HG03095 (cell line): ENCODE measurements around the gene DZIP1.
A peak's percentile ranks its signal among the peaks of the same experiment; 100 is the strongest.

Source experiments
- ATAC-seq: cut with Tn5 transposase; IDR thresholded peaks from one replicate; pipeline ENCODE4 v1.9.1; 2021; ENCODE audit warnings: moderate library complexity; ENCODE audit not compliant: unreplicated experiment

The DZIP1 gene

GRCh38 chr13:95643936-95644598, 439 bp downstream of the DZIP1 start:
- ATAC-seq = peak; percentile 40

- ATAC-seq = no peak
Observed at GRCh38 chr13:95643571-95643935, 953 bp downstream of the DZIP1 start.

- ATAC-seq = no peak
Observed at GRCh38 chr13:95642999-95643398, 1.5 kb downstream of the DZIP1 start.

- no peak for ATAC-seq
Observed at GRCh38 chr13:95642028-95642621, 2.4 kb downstream of the DZIP1 start.

- no peak for ATAC-seq
Observed at GRCh38 chr13:95641291-95642027, 3.0 kb downstream of the DZIP1 start.

- no peak for ATAC-seq
Observed at GRCh38 chr13:95636853-95637252, 7.7 kb downstream of the DZIP1 start.

GRCh38 chr13:95630593-95630992, 13.9 kb downstream of the DZIP1 start:
- ATAC-seq = no peak

- ATAC-seq = no peak
Observed at GRCh38 chr13:95629071-95629470, 15.4 kb downstream of the DZIP1 start.

- ATAC-seq = no peak
Observed at GRCh38 chr13:95628488-95628887, 16.0 kb downstream of the DZIP1 start.

GRCh38 chr13:95627590-95627989, 16.9 kb downstream of the DZIP1 start:
- no peak for ATAC-seq

- ATAC-seq = no peak
Observed at GRCh38 chr13:95626768-95627167, 17.7 kb downstream of the DZIP1 start.

GRCh38 chr13:95624020-95624419, 20.5 kb downstream of the DZIP1 start:
- ATAC-seq = no peak

GRCh38 chr13:95623141-95623540, 21.4 kb downstream of the DZIP1 start:
- no peak for ATAC-seq

- ATAC-seq = no peak
Observed at GRCh38 chr13:95620825-95621498, 23.5 kb downstream of the DZIP1 start.

- ATAC-seq = no peak
Observed at GRCh38 chr13:95620030-95620824, 24.3 kb downstream of the DZIP1 start.

GRCh38 chr13:95615539-95615938, 29.0 kb downstream of the DZIP1 start:
- ATAC-seq = no peak

- no peak for ATAC-seq
Observed at GRCh38 chr13:95614641-95615245, 29.8 kb downstream of the DZIP1 start.

- ATAC-seq = no peak
Observed at GRCh38 chr13:95608640-95609323, 35.7 kb downstream of the DZIP1 start.

- ATAC-seq = no peak
Observed at GRCh38 chr13:95607366-95607765, 37.1 kb downstream of the DZIP1 start.
